Fibroblast of the conjunctiva (primary cell): ENCODE measurements around the gene UAP1L1.

ENCODE experiments used
- DNase-seq: peaks from one replicate; pipeline ENCODE4 v3.0.0-alpha.2; 2010; ENCODE audit warnings: low read depth

Gene UAP1L1

DNA sequence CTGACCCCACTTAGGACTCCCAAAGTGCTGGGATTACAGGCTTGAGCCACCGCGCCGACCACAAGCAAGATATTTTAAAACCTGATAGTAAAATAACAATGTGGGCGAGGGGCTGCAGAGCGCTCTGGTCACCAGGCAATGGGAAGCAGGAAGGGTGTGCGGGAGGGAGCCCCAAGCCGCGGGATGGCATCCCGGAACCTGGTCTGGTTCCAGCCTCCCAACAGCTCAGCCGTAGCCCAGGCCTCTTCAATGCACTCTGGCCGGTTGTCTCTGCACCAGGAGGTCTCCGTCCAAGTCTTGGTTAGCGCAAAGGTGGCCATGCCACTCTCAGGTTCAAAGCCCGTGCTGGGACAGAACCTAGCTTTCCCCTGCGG lies 694 bp upstream of the UAP1L1 start:
- DNase-seq: no peak

DNA sequence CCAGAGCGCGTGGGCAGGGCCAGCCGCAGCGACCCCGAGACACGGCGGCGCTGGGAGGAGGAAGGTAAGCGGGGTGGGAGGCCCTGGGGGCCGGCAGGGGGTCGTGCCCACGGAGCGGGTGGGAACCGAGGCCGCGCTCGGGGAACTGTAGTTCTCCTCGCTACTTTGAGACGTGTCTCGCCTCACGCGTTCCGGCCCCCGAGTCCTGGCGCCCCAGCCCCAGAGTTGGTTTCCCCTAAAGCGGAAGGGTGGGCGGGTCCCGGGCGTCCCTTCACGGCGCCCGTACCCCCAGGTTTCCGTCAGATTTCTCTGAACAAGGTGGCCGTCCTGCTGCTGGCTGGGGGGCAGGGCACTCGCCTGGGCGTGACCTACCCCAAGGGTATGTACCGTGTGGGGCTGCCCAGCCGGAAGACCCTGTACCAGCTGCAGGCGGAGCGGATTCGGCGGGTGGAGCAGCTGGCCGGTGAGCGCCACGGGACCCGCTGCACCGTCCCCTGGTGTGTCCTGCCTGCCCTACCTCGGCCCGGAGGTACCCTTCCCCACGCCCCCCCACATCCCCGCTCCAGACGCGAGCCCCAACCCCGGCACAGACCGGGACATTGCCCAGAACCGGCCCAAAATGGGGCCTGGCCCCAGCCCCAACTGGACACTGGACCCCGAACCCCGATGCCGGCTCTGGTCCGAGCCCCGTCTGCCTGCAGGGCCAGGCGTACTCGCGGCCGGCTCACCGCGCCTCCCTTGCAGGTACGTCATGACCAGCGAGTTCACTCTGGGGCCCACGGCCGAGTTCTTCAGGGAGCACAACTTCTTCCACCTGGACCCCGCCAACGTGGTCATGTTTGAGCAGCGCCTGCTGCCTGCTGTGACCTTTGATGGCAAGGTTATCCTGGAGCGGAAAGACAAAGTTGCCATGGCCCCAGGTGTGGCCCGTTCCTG lies 709 bp downstream of the UAP1L1 start:
- no peak for DNase-seq

DNA sequence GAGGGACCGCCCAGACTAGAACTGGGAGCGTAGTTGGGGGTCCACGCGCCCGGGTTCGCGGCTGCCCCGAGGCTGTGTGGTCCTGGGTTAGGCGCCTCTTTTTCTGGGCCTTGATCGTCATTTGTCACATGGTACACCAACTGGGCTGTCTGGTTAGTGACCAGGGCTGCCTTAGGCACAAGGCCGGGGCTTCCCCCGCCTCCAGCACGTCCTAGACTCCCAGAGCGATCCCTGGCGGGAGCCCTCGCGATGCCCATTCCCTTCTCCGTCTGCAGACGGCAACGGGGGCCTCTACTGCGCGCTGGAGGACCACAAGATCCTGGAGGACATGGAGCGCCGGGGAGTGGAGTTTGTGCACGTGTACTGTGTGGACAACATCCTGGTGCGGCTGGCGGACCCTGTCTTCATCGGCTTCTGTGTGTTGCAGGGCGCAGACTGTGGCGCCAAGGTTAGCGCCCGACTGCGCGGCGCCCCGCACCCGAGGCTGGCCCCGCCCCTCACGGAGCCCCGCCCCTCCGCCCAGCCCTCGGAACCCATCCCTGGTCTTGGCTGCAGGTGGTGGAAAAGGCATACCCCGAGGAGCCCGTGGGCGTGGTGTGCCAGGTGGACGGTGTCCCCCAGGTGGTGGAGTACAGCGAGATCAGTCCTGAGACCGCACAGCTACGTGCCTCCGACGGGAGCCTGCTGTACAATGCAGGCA lies 1.5 kb downstream of the UAP1L1 start:
- no peak for DNase-seq

DNA sequence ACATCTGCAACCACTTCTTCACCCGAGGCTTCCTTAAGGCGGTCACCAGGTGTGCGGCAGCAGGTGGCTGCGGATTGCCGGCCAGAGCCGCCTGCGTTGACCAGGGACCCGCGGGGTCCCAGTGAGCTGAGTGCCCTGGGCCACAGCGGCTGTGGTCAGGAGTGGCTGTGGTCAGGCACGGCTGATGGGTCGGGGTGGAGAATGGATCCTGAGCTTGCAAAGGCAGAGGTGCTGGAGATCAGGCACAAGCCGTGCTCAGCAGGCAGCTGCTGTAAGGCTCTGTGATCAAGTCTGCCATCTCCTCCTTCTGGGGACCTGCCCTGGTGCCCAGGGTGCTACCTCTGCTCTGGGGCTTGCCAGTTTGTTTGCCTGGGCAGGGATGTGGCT lies 2.1 kb downstream of the UAP1L1 start:
- no peak for DNase-seq

DNA sequence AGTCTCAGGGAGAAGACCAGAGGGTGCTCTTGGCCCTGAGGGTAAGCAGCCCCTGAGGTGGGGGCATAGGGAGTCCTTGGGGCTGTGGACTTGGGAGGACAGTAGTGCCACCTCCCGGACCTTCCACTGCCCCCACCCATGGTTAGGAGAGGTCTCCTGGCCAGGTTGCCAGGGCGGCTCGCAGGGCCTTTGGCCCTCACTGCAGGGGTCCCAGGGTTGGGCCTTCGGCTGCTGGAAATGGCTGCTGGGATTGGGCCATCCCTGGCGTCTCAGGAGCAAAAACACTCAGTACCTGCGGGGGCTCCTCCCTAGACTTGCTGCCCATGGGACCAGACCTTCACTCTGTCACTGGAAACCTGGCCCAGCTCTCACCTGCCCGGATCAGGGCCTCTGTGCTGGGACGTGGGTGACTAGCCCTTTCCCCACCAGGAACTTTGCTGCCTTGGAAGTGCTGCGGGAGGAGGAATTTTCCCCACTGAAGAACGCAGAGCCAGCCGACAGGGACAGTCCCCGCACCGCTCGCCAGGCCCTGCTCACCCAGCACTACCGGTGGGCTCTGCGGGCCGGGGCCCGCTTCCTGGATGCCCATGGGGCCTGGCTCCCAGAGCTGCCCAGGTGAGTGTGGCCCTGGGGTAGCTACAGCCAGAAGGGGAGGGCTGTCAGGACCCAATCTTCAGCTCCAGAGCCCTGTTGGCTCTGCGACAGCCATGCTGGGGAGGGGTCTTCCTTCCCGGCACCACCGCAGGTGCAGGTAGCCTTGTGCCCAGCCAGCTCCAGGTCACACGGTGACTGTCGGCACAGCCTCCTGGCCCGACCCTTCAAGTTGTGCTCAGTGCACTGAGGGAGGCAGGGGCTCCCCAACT lies 3.2 kb downstream of the UAP1L1 start:
- no peak for DNase-seq

DNA sequence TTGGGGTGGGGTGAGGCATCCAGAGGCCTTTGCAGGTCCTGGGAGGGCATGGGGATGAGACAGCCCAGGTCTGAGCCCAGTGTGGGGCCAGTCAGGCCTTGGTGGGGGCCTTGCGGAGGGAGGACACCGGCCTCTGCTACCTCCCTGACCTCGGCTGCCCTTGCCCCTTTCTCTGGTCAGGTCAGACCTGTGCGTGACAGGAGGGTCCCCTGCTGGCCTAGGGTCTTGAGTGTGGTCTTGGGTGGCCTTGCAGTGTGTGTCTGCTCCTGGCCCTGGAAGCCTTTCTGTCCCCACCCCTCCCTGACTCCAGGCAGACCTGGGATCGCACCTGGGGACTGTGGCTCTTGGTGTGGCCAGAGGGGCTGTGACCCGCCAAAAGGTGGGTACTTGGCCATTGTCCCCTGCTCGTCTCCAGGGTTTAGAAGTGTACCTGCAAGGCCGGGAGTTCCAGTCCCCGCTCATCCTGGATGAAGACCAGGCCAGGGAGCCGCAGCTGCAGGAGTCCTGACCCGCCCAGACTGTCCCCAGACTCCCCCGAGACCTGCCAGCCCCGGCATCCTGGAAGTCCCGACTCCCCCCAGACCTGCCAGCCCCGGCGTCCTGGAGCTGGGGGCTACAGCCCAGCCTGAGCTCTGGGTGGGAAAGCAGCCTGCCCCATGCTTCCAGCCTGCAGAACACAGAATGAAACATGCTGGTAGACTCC lies 5.1 kb downstream of the UAP1L1 start:
- no peak for DNase-seq

DNA sequence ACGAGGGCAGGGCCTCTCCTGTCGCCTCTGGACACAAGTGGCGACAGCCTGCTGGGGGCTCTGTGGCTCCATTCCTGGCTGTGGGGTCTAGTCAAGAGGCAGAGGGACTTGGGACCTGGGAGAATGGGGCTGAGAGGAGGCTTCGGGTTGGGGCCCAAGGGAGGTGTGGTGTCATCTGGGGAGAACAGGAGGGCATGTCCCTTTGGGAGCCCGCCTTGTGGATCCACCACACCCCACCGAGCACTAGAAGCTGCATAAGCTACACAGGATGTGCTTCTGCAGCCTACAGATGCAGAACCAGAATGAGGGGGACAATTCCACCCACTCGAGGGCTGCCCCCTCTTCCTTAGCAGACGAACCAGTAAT lies 5.6 kb downstream of the UAP1L1 start:
- DNase-seq: no peak

DNA sequence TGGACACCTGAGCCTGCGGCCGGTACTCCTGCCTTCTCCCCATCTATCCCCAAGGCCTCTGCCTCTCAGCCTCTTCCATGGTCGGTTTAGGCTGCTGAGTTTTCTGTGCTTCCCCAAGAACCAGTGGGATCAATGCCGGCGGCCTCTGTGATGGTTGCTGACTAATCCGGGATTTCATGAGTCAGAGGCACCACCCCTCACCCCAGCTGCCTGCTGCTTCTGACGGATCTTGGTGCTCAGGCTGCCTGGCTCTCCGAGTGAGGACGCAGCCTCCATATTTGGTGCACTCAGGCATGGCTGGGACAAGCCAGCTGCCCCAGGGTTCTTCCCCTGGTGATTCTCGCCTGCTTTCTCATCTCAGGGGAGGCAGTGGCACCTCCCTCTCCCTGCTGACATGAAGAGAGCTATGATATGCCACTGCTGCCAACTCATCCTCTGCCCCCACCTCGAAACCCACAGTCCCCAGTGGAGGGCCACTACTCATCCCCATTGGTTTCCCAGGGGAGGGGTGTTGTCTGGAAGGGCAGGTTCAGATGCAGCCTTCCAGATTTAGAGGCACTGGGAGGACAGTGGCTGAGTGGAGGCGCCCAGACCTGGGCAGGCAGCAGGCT lies 6.2 kb downstream of the UAP1L1 start:
- peak; percentile 88 for DNase-seq

DNA sequence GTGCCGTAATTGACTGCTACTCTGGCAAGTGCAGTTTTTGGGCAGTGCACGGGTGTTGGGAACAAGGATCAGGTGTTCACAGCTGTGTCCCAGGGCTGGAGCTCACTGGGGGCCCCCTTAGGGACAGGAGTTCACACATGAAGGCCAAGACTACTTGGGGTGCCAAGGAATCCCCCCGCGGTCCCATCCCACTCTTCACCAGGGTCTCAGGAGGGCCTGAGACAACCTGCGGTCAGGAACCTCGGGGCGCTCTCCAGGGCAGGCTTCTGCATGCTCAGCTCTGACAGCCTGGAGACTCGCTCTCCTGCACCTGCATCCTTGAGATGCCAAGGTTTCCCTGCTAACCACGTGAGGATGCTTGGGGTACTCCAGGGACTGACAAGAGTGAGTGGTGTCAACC lies 7.2 kb downstream of the UAP1L1 start:
- DNase-seq: no peak

DNA sequence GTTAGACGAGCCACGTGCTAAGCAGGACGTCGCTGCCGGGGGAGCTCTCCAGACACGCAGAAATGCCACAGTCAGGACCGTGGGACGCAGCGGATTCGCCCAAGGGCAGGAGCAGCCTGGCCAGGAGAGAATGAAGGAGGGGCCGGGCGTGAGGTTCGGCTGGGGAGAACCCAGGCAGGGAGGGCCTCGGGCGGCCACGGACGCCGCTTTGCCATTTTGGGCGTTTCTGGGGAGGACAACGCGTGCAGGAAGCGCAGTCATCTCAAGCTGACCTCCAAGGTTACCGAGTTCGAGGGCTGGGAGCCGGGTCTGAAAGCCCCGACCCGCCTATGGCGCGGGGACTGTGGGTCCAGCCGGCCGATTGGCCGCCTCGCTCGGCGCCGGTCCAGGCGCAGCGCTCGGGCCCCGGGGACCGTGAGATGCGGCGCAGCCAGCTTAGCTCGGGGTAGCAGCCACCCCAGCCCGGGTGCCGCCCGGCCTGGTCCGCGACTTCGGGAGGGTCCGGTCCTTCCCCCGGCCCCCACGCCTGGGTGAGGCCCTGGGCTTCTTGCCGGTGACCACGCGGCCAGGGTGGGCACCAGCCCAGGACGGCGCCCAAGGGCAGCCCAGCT lies 8.7 kb downstream of the UAP1L1 start:
- no peak for DNase-seq

DNA sequence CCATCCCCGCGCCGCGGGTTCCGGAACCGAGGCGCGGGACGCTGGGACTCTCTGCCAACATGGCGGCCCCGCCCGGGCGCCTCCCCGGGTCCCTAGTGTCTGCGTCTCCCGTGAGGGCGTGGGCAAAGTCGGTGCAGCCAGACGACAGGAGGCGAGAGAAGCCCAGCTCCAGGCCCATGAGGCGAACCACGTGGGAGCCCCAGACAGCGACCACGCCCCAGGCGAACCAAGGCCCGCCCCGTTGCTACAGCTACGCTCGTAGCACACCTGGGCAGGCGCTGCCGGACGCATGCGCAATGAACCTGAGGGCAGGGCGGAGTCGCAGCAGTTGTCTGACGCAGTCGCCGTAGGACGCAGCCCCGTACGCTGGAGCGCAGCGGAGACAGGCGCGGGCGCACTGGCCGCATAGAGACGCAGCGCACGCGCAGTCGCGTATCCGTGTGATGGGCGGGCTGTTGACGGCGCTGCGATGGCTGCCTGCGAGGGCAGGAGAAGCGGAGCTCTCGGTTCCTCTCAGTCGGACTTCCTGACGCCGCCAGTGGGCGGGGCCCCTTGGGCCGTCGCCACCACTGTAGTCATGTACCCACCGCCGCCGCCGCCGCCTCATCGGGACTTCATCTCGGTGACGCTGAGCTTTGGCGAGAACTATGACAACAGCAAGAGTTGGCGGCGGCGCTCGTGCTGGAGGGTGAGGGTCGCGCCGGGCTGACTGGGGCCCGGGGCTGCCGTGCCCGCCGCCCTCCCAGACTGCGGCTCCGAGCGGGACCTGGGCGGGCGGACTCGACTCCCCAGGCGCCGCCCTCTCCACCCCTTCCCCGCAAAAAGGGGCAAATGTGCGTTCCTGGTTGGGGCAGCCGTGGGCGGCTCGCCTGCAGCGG lies 9.5 kb downstream of the UAP1L1 start, which contains the start of gene MAN1B1:
Gene MAN1B1, plus strand, starts transcription at position 455 of the 878 bp plus-strand sequence. Its CDS starts 15 bp downstream, at position 470.
- peak; percentile 99 for DNase-seq

DNA sequence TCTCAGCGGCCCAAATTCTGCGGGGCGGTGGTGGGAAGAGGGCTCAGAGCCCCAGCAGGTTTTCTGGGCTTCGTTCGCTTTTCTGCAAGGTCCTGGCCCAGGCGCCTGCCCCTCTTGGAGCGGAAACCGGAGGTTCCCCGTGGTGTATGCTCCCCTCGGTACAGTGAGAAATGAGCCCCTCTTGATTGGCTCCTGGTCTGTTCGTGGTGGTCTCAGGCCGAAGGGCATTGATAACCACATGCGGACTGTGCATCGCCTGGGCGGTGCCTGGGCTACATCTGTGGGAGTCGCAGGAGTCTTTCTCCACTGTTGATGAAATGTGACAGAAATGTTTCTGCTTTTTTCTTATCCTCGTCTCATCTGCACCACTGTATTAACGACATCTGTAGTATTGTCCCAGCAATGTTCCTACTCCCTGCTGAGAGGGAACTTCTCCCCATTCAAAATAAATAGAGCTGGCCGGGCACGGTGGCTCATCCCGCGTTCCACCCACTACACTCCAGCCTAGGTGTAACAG lies 10.2 kb downstream of the UAP1L1 start:
- no peak for DNase-seq

DNA sequence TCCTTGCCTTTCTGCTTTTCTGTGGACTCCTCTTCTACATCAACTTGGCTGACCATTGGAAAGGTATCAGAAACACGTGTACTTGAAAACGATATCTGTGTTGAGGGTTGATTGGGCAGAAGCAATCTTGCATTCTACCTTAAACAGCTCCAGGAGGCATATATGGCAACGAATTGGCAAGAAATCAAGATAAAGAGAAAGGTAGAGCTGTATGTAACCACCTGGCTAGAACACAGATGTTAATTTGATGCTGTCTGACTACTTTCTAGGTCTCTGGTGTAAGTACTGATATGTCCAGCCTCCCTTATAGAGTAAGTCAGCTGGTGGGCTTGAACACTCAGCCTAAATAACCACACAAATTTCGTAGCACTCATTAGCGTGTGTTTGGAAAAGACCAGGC lies 10.8 kb downstream of the UAP1L1 start:
- no peak for DNase-seq

DNA sequence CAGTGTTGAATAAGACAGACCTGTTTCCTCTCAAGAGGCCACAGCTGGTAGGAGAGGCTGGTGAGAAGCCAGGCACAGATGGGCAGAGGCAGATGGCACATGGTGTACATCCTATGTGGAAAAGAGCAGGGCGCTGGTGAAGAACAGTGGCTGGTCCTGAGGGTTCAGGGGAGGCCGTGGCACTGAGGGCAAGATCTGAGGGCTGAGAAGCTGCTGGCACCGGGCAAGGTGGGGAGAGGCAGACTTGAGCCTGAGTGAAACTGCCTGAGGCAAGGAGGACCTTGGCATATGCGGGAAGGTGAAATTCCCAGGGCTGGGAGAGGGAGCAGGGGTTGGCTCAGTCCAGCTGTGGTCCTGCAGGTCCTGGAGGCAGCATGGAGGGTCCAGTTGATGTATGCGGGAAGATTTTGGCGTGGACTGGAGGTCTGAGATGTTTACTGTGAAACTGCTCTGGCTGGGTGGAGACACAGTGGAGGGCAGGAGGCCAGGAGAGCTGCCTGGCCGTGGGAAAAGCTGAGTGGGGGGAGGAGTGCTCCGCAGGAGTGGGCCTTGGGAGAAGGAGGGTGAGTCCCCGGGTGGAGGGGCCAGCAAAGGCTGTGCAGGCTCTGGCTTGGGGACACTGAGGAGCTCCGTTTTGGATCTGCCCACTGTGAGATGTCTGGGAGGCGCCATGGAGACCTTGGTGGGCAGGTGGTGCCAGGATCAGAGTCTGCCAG lies 12.1 kb downstream of the UAP1L1 start:
- DNase-seq: no peak

DNA sequence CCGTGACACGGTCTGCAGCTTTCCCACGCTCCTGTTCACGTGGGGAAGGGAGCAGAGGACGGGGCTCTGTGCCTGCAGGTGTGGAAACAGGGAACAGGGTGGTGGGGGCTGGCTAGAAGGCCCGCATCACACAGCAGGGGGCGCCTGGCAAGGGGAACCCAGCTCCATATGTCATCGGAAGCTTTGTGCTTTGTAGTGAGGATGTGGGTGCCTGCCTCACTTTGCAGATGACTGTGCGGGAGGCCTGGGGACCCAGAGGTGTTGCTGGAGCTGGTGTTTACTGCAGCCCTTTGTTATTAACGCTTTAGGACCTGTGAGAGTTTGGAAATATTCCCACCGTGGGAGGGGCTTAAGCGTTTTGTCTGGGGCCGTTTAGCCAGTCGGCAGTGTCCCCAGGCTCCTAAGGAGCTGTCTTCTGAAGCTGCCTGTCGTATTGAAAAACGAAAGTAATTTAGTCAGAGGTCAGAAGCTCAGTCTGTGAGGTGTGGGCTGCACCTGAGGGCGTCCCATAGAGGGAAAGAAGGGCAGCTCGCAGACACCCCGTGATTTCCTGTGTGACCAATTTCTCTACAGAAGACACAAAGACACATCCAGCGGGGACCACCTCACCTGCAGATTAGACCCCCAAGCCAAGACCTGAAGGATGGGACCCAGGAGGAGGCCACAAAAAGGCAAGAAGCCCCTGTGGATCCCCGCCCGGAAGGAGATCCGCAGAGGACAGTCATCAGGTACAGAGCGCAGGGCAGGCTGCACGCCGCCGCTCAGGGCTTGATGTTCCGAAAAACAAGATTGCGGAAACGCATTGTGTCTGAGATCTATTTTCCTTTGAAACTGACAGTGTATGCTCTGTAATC lies 18.6 kb downstream of the UAP1L1 start:
- DNase-seq: no peak

DNA sequence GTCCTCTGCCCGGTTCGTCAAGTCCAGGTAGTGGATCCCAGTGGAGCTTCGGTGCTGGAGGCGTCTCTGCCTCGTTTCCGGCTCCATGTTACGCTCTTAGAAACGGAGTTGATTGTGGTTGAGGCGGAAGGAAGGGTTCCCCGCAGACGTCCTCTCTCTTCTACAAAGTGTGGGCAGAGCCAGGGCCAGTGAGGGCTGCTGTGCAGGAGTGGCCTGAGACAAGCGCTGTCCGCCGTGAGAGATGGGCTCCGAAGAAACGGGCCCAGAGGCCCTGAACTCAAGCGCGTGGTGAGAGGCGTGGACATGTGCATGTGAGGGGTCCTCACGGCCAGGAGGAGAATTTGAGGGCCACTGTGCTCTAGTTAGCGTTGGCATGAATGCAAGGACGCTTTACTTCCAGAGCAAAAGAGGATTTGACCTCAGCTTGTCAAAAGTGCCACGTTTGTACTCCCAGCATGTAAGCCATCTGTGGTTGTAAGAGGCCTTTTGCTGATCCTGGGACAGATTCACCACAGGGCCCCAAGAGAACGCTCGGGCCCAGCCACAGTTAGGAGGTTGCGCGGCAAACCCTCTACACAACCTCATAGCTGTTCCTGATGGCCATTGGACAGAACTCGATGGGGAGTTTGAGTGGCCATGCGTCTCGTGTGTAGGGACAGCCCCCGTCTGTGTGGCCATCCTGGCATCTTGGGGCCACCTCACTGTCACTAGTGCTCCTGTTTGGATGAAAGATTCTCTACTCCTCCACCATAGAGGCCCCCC lies 19.6 kb downstream of the UAP1L1 start:
- DNase-seq: no peak

DNA sequence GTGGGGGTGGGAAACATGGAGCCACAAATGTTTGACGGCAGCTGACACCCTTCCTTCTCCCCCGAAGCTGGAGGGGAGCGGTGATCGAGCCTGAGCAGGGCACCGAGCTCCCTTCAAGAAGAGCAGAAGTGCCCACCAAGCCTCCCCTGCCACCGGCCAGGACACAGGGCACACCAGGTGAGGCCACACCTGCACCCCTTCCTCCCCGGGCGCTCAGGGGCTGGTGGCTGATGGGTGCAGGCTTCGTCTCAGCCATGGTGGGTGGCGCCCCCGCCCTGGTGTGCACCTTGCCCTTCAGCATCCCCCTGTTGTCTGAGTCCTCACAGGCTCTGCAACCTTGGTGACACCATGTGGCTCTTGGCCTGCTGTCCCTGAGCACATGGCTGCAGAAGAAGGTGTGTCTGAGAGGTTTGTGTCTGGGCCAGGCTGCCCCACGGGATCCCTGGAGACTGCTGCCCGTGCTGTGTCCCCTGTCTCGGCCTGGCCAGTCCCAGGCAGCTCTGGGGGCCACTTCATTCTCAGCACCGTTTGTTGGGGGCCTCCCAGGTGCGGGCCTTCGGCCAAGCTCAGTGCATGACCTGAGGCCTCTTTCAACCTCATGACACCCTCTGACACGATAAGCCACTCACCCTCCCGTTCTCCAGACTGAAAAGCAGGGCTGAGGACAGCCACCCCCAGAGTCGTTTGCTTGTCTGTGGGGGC lies 20.6 kb downstream of the UAP1L1 start:
- DNase-seq: no peak
